GM18861 (cell line): ENCODE results near the gene CA9.
A peak's percentile ranks its signal among the peaks of the same experiment; 100 is the strongest.
"Not testable (repeated sequence)": the region's sequence is repeated elsewhere in the genome, so short reads cannot be mapped to it uniquely, and the experiment has no call there.

Experiments used
- ATAC-seq: cut with Tn5 transposase; IDR thresholded peaks from one replicate; pipeline ENCODE4 v1.9.1; 2021; ENCODE audit not compliant: unreplicated experiment

Gene CA9

GRCh38 chr9:35673132-35674024 is at the start of gene CA9:
TSS of gene CA9 (plus strand) at chr9:35673928. CDS start at chr9:35673960, 32 bp downstream.
- ATAC-seq: no peak

- ATAC-seq: no peak
Measured at GRCh38 chr9:35627575-35627974, 46.2 kb upstream of the CA9 start.

- ATAC-seq: no peak
Measured at GRCh38 chr9:35628389-35628991, 45.2 kb upstream of the CA9 start.

DNA sequence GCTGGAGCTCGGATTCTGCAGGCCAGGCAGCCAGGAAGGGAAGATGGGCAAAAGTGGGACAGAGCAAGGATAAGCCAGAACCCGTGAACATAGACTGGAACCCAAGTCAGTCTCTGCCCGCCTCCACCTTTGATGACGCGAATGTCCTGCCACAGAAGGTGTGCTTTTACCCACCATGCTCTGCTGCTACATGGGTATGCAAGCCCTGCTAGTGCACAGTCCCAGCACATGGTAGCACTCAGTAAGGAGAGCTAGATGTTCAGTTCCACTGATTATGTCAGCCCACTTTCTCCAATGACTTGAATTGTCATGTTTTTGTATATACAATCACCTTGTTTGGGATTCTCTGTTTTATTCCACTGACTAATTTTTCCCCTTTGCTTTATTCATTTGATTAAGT is 44.1 kb upstream of the CA9 start:
- no peak for ATAC-seq

DNA sequence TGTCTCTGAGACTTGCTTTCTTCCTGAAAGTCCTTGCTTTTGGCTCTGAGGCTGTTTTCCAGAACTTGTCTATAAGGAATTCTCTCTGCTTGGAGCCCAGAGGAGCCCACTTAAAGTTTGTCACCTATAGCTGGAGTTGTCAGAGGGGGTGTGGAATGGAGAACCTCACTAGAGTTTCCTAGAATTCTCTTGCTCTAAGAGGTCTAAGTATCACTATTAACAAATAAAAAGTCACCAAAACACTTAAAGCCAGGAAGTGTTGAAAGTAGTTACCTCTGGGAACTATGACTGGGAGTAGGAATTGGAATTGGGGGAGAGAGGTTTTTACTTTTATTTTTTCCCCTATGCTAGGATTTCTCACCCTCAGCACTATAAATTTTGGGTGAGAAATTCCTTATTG is 38.0 kb upstream of the CA9 start:
- ATAC-seq: no peak

DNA sequence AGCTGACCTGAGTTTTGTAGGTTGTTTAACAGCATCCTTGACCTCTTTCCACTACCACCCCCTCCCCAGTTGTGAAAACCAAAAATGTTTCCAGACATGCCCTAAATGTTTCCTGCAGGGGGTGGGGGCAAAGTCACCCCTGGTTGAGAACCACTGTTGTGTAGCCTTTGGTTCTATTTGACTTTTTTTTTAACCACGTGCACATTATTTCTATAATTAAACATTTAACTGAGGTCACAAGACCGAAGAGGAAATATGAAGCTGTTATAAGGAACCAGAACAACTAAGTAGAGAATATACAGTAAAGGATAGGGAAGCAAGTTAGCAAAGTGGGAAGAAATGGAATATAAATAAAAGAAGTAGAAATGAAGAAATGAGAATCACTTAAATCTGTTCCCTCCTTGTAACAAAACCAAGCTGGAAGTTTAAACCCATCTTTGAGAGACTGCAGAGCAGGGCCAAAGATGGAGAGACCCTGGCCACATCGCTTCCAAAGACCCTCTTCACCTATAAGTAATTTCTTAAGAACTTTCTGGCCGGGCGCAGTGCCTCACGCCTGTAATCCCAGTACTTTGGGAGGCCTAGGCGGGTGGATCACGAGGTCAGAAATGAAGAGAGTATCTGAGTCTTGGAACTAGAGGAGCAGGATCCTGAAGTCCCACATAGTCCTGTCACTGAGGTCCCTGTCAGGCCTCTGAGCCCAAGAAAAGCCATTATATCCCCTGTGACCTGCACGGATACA is 37.4 kb upstream of the CA9 start:
- no peak for ATAC-seq

DNA sequence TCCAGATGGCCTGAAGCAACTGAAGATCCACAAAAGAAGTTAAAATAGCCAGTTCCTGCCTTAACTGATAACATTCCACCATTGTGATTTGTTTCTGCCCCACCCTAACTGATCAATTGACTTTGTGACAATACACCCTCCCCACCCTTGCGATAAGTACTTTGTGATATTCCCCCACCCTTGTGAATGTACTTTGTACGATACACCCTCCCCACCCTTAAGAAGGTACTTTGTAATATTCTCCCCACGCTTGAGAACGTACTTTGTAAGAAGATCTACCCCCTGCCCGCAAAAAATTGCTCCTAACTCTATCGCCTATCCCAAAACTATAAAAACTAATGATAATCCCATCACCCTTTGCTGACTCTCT is 36.9 kb upstream of the CA9 start:
- ATAC-seq: not testable (repeated sequence)

- ATAC-seq: not testable (repeated sequence)
Measured at GRCh38 chr9:35637427-35637955, 36.2 kb upstream of the CA9 start.

DNA sequence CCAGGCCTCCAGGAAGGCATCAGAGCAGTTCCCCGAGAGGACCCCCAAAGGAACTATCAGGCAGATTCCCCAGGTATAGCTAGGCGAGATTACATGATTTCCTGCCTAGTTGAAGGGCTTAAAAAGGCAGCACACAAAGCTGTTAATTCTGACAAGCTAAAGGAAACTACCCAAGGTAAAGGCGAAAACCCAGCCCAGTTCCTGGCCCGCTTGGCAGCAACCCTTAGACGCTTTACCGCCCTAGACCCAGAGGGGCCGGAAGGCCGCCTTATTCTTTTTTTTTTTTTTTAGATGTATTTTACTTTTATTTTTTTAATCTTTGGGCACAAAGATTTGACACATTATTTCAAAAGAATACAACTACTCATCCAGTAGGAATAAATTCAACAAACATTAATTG is 35.0 kb upstream of the CA9 start:
- not testable (repeated sequence) for ATAC-seq

DNA sequence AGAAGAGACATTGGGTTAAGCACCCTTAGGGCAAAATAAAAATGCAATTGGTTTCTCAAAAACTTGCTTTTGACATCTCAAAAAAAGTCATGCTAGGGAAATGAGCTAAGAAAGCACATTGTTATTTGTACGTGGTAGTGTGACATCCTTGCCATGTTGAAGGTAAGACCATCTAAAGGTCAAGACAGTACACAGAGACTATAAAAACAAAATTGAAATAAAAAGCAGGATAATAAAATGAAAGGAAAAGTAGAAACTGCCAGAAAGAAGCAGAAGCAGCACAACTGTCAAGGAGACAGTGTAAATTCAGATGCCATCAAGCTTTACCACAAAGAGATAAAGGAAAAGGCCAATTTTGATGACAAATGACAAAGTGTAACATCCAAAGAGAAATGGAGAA is 34.5 kb upstream of the CA9 start:
- ATAC-seq: not testable (repeated sequence)

DNA sequence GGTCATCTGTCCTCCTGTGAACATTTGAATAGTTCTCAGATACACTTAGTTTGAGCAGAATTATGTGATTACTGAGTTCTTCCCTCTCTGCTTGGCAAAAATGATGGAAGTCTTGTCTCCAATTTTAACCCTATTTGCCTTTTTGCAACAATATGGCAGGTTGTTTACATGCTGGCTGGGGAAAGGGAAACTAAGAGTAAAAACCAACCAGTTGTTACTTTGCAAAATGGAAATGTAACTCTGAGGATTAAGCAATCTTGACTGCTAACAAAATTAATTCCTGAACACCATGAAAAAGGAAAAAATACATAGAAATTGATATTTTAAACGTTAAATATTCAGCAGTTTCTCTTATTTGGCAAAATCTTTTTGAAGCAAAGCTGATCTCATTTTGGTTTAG is 34.1 kb upstream of the CA9 start:
- no peak for ATAC-seq

DNA sequence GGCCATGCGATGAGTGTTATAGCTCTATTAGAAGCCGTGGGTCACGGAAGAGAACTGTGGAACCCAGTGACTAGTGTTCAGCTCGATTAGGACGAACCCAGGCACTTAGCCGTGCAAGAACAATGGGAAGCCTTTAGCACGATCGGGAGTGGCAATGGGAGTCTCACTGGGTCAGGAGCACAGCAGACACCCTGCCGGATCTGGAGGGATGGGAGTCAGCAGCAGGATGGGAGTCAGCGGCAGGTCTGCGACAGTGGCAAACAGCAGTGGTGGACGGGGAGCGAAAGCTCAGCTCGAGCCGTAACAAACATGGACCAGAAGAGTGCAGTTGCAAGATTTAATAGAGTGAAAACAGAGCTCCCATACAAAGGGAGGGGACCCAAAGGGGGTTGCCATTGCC is 33.3 kb upstream of the CA9 start:
- ATAC-seq: not testable (repeated sequence)

- not testable (repeated sequence) for ATAC-seq
Measured at GRCh38 chr9:35641478-35641877, 32.2 kb upstream of the CA9 start.

DNA sequence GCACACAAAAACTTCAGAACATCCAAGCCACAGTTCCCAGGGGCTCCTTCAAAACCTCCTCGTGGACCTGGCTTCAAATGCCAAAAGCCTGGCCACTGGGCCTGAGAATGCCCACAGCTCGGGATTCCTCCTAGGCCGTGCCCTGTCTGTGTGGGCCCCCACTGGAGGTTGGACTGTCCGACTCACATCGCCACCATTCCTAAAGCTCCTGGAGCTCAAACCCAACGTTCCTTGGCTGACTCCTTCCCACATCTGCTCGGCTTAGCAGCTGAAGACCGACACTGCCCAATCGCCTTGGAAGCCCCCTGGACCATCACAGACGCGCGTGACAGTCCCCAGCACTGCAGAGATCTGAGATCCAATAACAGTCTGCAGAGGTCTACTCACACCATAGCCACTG is 30.7 kb upstream of the CA9 start:
- no peak for ATAC-seq

- not testable (repeated sequence) for ATAC-seq
Measured at GRCh38 chr9:35645736-35646135, 28.0 kb upstream of the CA9 start.

GRCh38 chr9:35646153-35646532 is 27.6 kb upstream of the CA9 start:
- ATAC-seq: peak; percentile 17

DNA sequence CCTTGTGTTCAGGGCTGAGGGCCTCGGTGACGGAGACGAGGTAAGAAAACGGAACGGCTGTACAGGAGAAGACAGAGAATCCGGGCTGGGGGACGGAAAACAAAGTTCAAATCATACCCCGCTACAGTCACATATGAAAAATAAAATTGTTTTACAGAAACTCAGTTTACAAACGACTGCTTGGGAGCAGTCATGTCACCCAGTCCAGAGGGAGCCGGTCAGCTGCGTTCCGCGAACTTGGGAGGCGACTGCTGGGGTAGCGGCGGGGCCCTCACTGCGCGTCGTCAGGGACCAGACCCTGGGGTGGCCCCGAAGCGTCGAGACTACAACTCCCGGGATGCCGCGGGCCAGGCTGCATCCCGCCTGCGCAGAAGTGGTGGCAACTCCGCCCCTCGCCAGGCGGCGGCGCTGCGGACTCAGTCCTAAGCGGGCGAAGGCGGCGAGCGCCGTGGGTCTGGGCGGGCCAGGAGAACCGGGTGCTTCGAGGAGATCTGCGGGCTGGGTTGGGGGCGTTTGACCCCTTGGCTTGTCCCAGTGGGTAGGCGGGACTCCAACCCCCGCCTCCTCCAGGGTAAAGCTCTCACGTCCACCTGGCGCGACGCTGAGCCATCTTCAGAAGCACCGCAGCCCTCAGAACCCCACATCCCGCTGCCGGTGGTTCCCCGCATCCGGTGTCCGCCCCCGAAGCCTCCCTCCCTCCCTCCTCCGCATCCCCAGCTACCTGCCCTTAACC is 27.0 kb upstream of the CA9 start:
- ATAC-seq: peak; percentile 84

DNA sequence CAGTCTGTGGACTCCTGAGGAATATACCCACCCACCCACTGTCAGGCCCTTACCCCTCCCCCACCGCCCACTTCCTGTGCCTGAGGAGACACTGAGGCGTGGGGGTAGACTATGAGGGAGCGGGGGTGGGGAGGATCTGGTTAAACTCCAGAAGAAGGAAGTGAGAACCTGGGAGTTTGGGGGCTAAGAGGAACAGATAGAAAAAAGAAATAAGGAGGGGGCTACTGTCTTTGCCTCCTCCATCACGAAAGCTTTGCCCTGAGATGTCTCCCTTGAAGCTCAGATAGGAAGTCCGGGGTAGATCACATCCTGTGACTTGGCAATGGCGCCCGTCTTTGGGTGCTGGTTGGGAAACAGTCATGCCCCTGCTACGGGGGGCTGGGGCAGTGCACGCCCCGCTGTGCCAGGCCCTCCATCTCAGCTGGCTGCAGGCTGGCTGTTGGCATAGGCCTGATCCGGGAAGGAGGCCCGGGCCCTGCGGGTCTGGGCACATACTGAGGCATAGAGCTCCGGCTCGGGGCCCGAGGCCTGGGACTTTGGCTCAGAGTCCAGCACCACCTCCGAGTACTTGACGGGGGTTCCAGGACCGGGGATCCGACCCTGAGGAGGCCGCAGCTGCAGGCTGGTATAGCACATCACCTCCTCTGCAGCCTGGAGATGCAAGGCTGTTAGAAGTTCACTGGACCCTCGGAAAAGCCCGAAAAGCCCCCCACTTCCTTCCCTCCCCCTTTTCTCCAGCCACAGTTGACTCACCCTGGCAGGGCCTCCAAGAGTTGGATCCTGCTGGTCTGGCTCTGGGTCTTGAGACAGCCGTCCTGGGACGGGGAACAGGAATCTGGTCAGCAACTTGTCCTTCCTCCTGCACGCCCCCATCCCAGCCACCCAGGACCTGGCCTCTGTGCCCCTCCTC is 24.0 kb upstream of the CA9 start:
- ATAC-seq: no peak

DNA sequence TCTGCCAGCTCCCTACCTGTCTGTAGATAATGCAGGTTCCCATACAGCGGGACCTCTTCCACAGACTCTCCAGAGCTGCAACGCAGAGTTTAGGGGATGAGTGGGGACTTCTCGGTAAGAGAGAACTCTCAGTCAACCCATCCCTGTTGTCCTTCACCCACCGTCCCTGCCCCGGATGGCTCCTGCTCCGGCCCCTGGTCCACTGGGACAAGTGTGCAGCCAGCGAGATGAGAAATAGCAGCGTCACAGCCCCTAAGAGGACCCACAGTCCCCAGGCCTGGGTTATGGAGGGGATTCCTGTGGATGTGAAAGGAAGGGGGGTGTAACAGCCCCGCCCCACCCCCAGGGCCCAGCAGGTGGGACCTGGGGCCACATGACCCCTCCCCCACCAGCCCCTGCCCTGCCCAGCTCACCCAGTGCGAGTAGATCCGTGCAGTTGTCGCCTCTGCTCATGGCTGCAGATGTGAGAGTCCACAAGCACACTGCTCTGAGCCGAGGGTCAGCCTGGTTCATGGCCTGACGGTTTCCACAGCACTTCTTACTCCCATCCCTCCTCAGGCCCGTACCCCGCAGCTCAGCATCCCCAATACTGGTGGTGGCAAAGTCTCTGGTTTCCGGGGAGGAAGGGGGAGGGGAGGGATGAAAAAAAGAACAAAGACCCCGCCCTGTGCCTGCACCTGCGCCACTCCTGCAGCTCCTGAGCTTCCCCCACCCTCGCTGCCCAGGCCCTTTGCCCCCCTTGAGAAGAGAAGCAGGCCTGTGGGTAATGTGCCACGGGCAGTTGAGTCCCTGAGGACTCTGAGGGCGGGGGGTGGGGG is 23.2 kb upstream of the CA9 start, which contains the start of gene SIT1:
TSS of gene SIT1 (minus strand) at position 591 of the 818 bp plus-strand sequence. CDS start at position 513, 78 bp downstream.
- no peak for ATAC-seq
